AG09319 (cell line): Measurements from ENCODE around the gene HSPB8.

Experiments
- DNase-seq: peaks from one replicate; pipeline ENCODE4 v3.0.0-alpha.2; 2010; ENCODE audit warnings: low read depth; ENCODE audit errors: extremely low read depth
- TF ChIP-seq, protein P1 (sequence below): IDR thresholded peaks from 2 replicates; pipeline ENCODE4 v1.5.1; 2011; ENCODE audit warnings: low read depth, mild to moderate bottlenecking, inconsistent platforms, low read length, moderate library complexity

HSPB8 gene

DNA sequence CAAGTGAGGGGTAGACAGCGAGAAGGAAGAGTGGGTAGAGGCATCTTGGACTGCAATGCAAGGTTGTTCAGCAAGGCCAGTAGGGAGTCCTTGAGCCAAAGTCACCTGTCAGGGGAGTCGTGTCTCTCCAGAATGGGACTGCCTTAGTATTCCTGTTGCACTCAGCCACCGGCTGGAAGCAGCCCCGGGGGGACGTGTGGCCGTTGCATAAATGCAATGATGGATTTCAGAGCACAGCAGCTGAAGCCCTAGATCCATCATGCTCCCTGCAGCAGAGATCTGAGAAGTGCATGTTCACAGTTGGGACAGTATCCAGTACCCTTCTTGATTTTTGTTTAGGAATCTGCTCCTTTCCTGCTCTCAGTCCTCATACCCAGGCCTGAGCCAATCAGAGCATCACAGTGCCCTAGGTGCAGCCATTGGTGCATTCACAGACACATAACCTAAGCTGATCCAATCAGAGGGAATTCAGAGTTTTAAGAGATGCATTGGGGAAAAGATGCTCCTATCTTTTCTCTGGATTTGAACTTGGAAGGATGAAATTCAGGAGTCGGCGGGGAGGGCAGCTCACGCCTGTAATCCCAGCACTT is 62.9 kb downstream of the HSPB8 start:
- no peak for DNase-seq

More for the DNA sequence above, 62.9 kb downstream of the HSPB8 start:
- TF ChIP-seq, protein P1, sequence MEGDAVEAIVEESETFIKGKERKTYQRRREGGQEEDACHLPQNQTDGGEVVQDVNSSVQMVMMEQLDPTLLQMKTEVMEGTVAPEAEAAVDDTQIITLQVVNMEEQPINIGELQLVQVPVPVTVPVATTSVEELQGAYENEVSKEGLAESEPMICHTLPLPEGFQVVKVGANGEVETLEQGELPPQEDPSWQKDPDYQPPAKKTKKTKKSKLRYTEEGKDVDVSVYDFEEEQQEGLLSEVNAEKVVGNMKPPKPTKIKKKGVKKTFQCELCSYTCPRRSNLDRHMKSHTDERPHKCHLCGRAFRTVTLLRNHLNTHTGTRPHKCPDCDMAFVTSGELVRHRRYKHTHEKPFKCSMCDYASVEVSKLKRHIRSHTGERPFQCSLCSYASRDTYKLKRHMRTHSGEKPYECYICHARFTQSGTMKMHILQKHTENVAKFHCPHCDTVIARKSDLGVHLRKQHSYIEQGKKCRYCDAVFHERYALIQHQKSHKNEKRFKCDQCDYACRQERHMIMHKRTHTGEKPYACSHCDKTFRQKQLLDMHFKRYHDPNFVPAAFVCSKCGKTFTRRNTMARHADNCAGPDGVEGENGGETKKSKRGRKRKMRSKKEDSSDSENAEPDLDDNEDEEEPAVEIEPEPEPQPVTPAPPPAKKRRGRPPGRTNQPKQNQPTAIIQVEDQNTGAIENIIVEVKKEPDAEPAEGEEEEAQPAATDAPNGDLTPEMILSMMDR = no peak
